Tibial nerve (tissue), 4 donors: Measurements from ENCODE around the gene TAOK1. TPM values are rescaled to one million over a fixed set of nuclear protein-coding genes. Genes with fewer than 3 reads are reported as not detected.

ENCODE experiments used
- DNase-seq, 2 donors: peaks; one replicate each; pipeline ENCODE4 v3.0.0-alpha.2; 2019; ENCODE audit warnings: low spot score in 2 of 2
- H3K27ac ChIP-seq, 4 donors: fragments of 200-600 bp; sonication (generic) in 3 of 4; one replicate each; pipeline ENCODE4 v1.5.1; 2017 to 2019; ENCODE audit warnings: mild to moderate bottlenecking in 1 of 4
- H3K27me3 ChIP-seq, 2 donors: fragments of 200-600 bp; sonication (generic) in 1 of 2; one replicate each; pipeline versions ENCODE4 v1.5.1 to v1.6.0; 2017 to 2019
- H3K36me3 ChIP-seq, 3 donors: fragments of 200-600 bp; sonication (generic); one replicate each; pipeline ENCODE4 v1.5.1; 2018 to 2019
- H3K4me1 ChIP-seq, 4 donors: fragments of 200-600 bp; sonication (generic) in 3 of 4; one replicate each; pipeline ENCODE4 v1.5.1; 2017 to 2019
- H3K4me3 ChIP-seq, 4 donors: fragments of 200-600 bp; sonication (generic) in 3 of 4; one replicate each; pipeline ENCODE4 v1.5.1; 2017 to 2019; ENCODE audit warnings: mild to moderate bottlenecking in 1 of 4, moderate library complexity in 1 of 4
- H3K9me3 ChIP-seq, 4 donors: fragments of 200-600 bp; sonication (generic) in 3 of 4; one replicate each; pipeline ENCODE4 v1.5.1; 2017 to 2019
- EP300 ChIP-seq, 2 donors: sonication (generic); formaldehyde crosslinking; IDR thresholded peaks; one replicate each; pipeline ENCODE4 v1.6.1; 2017; ENCODE audit warnings: antibody characterized with exemption in 2 of 2, mild to moderate bottlenecking in 1 of 2
- POLR2A ChIP-seq, 2 donors: fragments of 450-650 bp; IDR thresholded peaks; one replicate each; pipeline ENCODE4 v1.6.1; 2017; ENCODE audit warnings: antibody characterized with exemption in 2 of 2, mild to moderate bottlenecking in 2 of 2, moderate library complexity in 2 of 2
- WGBS, 2 donors: methylation state at CpG; one replicate each; pipeline ENCODE4 v1.1.5; 2018; 5-methylcytosine and 5-hydroxymethylcytosine counted together
- total RNA-seq, 4 donors: library from RNA; depleted of rRNA; stranded (reverse); fragments of >200 nt; gene quantifications; one replicate each; pipeline ENCODE4 v1.1.0, GENCODE V29; 2016
- TF ChIP-seq, protein P1 (sequence below), 5 experiments: fragments of 200-600 bp in 3 of 5; fragments of 450-650 bp in 2 of 5; sonication (generic) in 3 of 5; IDR thresholded peaks; one replicate each; pipeline ENCODE4 v1.5.1; 2016 to 2019; ENCODE audit warnings: antibody characterized with exemption in 5 of 5, mild to moderate bottlenecking in 3 of 5, moderate library complexity in 2 of 5

Gene TAOK1
- total RNA-seq, 4 donors from 2014 or later: 63.0 to 86.1 (median 73.7) TPM

DNA sequence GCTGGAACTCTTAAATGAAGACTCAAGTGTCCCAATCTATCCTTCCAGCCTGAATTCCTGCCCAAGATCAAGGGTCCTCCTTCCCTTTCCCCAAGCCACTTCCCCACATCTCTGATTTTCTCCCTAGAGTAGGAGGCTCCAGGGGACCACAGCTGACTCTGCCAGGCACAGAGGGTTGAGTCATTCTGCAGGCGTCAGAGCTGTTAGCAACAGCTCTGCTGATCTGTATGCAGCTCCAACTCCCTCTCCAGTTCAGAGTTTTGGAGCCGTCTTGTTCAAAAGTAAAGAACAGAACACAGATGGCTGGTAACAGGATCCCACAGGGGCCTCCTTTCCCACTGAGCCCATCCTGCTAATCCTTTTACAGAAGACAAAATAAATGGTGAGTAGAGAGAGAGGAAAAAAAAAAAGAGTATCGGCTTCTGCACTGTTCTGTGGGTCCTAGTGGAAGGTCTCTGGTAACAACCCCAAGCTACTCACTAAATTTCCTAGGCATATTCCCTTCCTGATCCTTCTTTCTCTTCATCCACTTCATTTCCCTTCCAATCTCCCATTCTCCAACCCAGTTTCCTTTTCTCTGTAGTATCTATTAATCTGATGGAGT, 13.4 kb upstream of the TAOK1 start:
- no peaks in the 10 kb centered on the region for H3K4me1 ChIP-seq
- TF ChIP-seq POLR2A (IDR thresholded peaks at IDR 0.05): no peak
- TF ChIP-seq, protein P1, sequence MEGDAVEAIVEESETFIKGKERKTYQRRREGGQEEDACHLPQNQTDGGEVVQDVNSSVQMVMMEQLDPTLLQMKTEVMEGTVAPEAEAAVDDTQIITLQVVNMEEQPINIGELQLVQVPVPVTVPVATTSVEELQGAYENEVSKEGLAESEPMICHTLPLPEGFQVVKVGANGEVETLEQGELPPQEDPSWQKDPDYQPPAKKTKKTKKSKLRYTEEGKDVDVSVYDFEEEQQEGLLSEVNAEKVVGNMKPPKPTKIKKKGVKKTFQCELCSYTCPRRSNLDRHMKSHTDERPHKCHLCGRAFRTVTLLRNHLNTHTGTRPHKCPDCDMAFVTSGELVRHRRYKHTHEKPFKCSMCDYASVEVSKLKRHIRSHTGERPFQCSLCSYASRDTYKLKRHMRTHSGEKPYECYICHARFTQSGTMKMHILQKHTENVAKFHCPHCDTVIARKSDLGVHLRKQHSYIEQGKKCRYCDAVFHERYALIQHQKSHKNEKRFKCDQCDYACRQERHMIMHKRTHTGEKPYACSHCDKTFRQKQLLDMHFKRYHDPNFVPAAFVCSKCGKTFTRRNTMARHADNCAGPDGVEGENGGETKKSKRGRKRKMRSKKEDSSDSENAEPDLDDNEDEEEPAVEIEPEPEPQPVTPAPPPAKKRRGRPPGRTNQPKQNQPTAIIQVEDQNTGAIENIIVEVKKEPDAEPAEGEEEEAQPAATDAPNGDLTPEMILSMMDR (IDR thresholded peaks at IDR 0.05): no peak
- TF ChIP-seq EP300 (IDR thresholded peaks at IDR 0.05): no peak
- H3K4me3 ChIP-seq: no peak overlapping the region
- 25 to 38% methylated on average over 3 of the region's 3 CpGs for WGBS, 2 donors
- no peaks in the 10 kb centered on the region for H3K36me3 ChIP-seq
- no peaks in the 10 kb centered on the region for H3K27me3 ChIP-seq
- no peak for DNase-seq
- no peaks in the 10 kb centered on the region for H3K9me3 ChIP-seq
- H3K27ac ChIP-seq: peak overlapping the region in 1 of 4 donors; percentile 68

DNA sequence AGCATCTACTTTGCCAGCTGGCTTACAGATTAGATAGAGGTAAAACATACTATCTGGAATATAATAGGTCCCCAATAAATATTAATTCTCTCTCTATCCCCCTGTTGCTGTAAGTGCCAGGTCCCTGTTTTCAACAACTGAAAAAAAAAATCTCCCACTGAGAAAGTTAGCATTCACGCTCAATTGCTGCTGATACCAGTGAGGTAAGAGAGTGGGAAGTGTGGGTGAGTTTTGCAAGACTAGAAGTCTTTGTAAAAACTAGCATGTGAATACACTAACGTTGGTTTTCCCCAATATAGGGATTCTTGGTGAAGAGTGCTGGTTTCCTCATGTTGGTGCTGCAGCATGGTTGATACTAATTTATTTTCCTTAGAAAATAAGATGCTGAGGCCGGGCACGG, 11.7 kb upstream of the TAOK1 start:
- no peaks in the 10 kb centered on the region for H3K4me1 ChIP-seq
- H3K4me3 ChIP-seq: no peak overlapping the region
- 80 to 84% methylated on average over 4 of the region's 4 CpGs for WGBS, 2 donors
- no peak for DNase-seq
- no peaks in the 10 kb centered on the region for H3K9me3 ChIP-seq
- no peak for TF ChIP-seq POLR2A (IDR thresholded peaks at IDR 0.05)
- TF ChIP-seq, protein P1 (IDR thresholded peaks at IDR 0.05): no peak
- TF ChIP-seq EP300 (IDR thresholded peaks at IDR 0.05): no peak
- no peak overlapping the region for H3K27ac ChIP-seq
- no peaks in the 10 kb centered on the region for H3K36me3 ChIP-seq
- H3K27me3 ChIP-seq: no peaks in the 10 kb centered on the region

DNA sequence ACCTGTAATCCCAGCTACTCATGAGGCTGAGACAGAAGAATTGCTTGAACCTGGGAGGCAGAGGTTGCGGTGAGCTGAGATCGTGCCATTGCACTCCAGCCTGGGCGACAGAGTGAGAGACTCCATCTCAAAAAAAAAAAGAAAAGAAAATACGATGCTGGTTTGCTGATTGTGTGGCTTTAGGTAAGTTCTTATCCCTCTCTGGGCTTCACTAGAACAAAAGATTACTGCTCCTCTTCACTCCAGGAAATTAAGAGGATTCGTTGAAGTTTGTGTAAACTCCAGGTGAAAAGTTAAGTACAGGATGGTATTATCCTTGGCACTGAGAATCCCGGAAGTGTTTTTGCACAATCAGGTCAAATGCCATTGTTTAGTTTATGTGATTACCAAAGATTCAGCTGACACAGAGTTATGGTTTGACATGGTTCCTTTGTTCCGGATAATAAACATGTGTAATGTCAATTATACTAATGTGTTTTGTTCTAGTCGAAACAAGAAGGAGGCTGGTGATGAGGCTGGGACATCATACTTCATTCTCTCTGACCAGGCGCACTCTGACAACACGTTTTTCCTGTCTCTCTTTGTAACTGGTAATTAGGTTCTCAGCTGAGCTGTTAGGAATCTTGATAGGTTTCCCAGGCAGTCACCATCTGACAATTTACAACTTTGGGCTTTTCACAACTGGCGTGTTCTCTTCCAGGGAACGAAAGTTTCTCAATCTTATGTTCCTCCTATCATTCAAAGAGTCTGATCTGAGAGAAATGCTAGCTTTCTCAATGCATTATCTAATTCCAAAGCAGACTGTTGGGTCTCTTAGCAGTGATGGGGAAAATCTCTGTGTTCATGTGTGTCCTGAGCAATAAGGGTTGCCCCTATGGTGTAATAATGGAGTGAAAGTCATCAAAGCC, 10.8 kb upstream of the TAOK1 start:
- no peaks in the 10 kb centered on the region for H3K9me3 ChIP-seq
- WGBS, 2 donors: 51 to 53% methylated on average over 12 of the region's 12 CpGs
- no peak overlapping the region for H3K27ac ChIP-seq
- no peak for TF ChIP-seq POLR2A (IDR thresholded peaks at IDR 0.05)
- TF ChIP-seq EP300 (IDR thresholded peaks at IDR 0.05): no peak
- TF ChIP-seq, protein P1 (IDR thresholded peaks at IDR 0.05): no peak
- H3K36me3 ChIP-seq: no peaks in the 10 kb centered on the region
- no peak overlapping the region for H3K4me3 ChIP-seq
- no peak for DNase-seq
- H3K27me3 ChIP-seq: no peaks in the 10 kb centered on the region
- no peaks in the 10 kb centered on the region for H3K4me1 ChIP-seq

DNA sequence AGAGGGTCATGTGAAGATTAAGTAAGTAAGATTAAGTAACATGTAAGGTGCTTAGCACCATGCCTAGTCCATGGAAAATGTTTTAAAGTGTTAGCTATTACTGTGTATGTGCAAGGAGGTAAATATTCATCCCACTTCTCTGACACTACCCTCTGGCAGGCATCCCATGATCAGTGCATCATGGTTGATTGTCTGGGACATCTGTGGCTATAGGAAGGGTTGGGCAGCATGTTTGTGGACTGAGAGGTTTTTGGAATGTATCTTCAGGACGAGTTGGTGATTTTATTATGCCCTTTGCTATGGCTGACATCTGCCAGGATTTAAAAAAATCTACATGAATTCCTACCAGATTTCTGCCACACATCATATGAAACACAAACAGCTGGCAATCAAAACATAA, 6.5 kb upstream of the TAOK1 start:
- no peak for TF ChIP-seq EP300 (IDR thresholded peaks at IDR 0.05)
- TF ChIP-seq POLR2A (IDR thresholded peaks at IDR 0.05): no peak
- TF ChIP-seq, protein P1 (IDR thresholded peaks at IDR 0.05): no peak
- WGBS, 2 donors: 50 to 57% methylated on average over 1 of the region's 1 CpG
- no peak overlapping the region for H3K4me3 ChIP-seq
- no peaks in the 10 kb centered on the region for H3K9me3 ChIP-seq
- no peak for DNase-seq
- no peaks in the 10 kb centered on the region for H3K4me1 ChIP-seq
- no peak overlapping the region for H3K27ac ChIP-seq
- no peaks in the 10 kb centered on the region for H3K27me3 ChIP-seq
- no peaks in the 10 kb centered on the region for H3K36me3 ChIP-seq

DNA sequence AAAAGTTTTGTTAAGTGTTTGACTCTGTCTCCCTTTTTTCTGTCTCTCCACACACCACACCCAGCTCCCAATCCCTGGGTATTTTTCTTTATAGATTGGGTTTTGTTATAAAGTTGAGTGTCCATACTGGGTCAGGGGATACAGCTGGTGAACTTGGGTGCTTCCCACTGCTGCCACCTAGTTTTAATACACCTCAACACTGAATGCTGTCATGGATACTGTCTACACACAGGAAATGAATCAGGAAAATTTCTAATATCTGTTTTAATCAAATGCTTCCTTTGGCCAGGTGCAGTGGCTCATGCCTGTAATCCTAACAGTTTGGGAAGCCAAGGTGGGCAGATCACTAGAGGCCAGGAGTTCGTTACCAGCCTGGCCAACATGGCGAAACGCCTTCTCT, 5.3 kb upstream of the TAOK1 start:
- Histone ChIP-seq H3K27ac (no peak overlapping the region), H3K9me3 (no peaks in the 10 kb centered on the region), H3K4me3 (no peak overlapping the region), H3K4me1 (peaks cover 0 to 5% (median 0%) of the 10 kb centered on the region in 4 donors), H3K27me3 (no peaks in the 10 kb centered on the region), H3K36me3 (no peaks in the 10 kb centered on the region)
- 86 to 87% methylated on average over 3 of the region's 3 CpGs for WGBS, 2 donors
- no peak for DNase-seq
- no peak for TF ChIP-seq EP300 (IDR thresholded peaks at IDR 0.05)
- TF ChIP-seq, protein P1 (IDR thresholded peaks at IDR 0.05): no peak
- no peak for TF ChIP-seq POLR2A (IDR thresholded peaks at IDR 0.05)
